GM21390 (cell line): ENCODE results near the gene NR2F6.
"Not testable (repeated sequence)": the region's sequence is repeated elsewhere in the genome, so short reads cannot be mapped to it uniquely, and the experiment has no call there.

Source experiments
- ATAC-seq: cut with Tn5 transposase; IDR thresholded peaks from one replicate; pipeline ENCODE4 v1.9.1; 2021; ENCODE audit not compliant: unreplicated experiment

NR2F6 gene

GRCh38 chr19:17213334-17213733 is 32.4 kb downstream of the NR2F6 start:
- no peak for ATAC-seq

- no peak for ATAC-seq
Observed at GRCh38 chr19:17211547-17212446, 33.9 kb downstream of the NR2F6 start.

- no peak for ATAC-seq
Observed at GRCh38 chr19:17210296-17210695, 35.4 kb downstream of the NR2F6 start.

- no peak for ATAC-seq
Observed at GRCh38 chr19:17209126-17210036, 36.3 kb downstream of the NR2F6 start.

- ATAC-seq, result no peak
Observed at GRCh38 chr19:17206736-17207581, 38.8 kb downstream of the NR2F6 start.

- ATAC-seq, result no peak
Observed at GRCh38 chr19:17205237-17206140, 40.2 kb downstream of the NR2F6 start.

GRCh38 chr19:17202713-17203112 is 43.0 kb downstream of the NR2F6 start:
- ATAC-seq, result no peak

- no peak for ATAC-seq
Observed at GRCh38 chr19:17202249-17202648, 43.5 kb downstream of the NR2F6 start.

GRCh38 chr19:17200408-17201079 is 45.2 kb downstream of the NR2F6 start:
- ATAC-seq, result no peak

- ATAC-seq, result no peak
Observed at GRCh38 chr19:17197666-17198065, 48.1 kb downstream of the NR2F6 start.

GRCh38 chr19:17196610-17197009 is 49.1 kb downstream of the NR2F6 start:
- ATAC-seq, result no peak

- ATAC-seq, result no peak
Observed at GRCh38 chr19:17195106-17195505, 50.6 kb downstream of the NR2F6 start.

GRCh38 chr19:17194608-17195007 is 51.1 kb downstream of the NR2F6 start:
- ATAC-seq, result no peak

- ATAC-seq, result no peak
Observed at GRCh38 chr19:17192751-17193150, 53.0 kb downstream of the NR2F6 start.

GRCh38 chr19:17191736-17192135 is 54.0 kb downstream of the NR2F6 start:
- not testable (repeated sequence) for ATAC-seq

- no peak for ATAC-seq
Observed at GRCh38 chr19:17185590-17185989, 60.1 kb downstream of the NR2F6 start.

- no peak for ATAC-seq
Observed at GRCh38 chr19:17184371-17184841, 61.3 kb downstream of the NR2F6 start.

GRCh38 chr19:17183858-17184321 is 61.8 kb downstream of the NR2F6 start:
- no peak for ATAC-seq

- ATAC-seq, result no peak
Observed at GRCh38 chr19:17183271-17183761, 62.4 kb downstream of the NR2F6 start.
